Omental fat pad (tissue), 4 donors: ENCODE results near the gene OR10H5. TPM values are rescaled to one million over a fixed set of nuclear protein-coding genes. Genes with fewer than 3 reads are reported as not detected.
"Not testable (repeated sequence)": the region's sequence is repeated elsewhere in the genome, so short reads cannot be mapped to it uniquely, and the experiment has no call there.

Experiments
- ATAC-seq: fragments of 150-250 bp; one replicate; pipeline ENCODE4 v1.9.1; 2016; ENCODE audit warnings: mild to moderate bottlenecking, moderate library complexity; ENCODE audit not compliant: low FRiP score
- DNase-seq: peaks from one replicate; pipeline ENCODE4 v3.0.0-alpha.2; 2019; ENCODE audit warnings: low spot score
- CTCF ChIP-seq, 3 donors: fragments of 450-650 bp; IDR thresholded peaks; one replicate each; pipeline ENCODE4 v1.5.1; 2016 to 2017; ENCODE audit warnings: antibody characterized with exemption in 3 of 3, mild to moderate bottlenecking in 3 of 3, moderate library complexity in 2 of 3
- total RNA-seq, 4 donors: library from RNA; depleted of rRNA; stranded (reverse); fragments of >200 nt; gene quantifications; one replicate each; pipeline ENCODE4 v1.1.0, GENCODE V29; 2016

Gene OR10H5
- total RNA-seq, 4 donors from 2014 or later, result not detected

DNA sequence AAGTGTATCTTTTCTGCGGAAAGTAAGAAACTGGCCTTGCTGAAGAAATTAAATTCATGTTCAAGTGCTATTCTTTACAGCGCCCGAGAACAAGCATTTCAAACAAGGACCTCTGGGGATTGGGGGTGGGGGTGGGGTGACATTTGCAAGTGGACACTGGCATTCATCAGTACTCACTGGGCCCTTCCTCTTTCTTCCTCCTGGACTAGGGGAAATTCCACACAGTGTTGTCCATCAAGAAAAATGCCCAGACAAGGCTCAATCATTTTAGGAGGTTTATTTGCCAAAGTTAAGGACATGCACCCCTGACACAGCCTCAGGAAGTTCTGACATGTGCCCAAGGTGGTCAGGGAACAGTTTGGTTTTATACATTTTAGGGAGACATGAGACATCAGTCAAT lies 50.9 kb downstream of the OR10H5 start:
- no peak for DNase-seq
- ATAC-seq, result no peak
- TF ChIP-seq CTCF (IDR thresholded peaks at IDR 0.05), result no peak

DNA sequence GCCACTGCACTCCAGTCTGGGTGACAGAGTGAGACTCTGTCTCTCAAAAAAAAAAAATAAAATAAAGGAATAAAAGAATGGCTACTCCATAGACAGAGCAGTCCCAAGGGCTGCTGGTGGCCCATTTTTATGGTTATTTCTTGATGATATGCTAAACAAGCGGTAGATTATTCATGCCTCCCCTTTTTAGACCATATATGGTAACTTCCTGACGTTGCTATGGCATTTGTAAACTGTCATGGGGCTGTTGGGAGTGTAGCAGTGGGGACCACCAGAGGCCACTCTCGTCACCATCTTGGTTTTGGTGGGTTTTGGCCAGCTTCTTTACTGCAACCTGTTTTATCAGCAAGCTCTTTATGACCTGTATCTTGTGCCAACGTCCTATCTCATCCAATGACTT lies 52.4 kb downstream of the OR10H5 start:
- DNase-seq, ATAC-seq: not testable (repeated sequence)

DNA sequence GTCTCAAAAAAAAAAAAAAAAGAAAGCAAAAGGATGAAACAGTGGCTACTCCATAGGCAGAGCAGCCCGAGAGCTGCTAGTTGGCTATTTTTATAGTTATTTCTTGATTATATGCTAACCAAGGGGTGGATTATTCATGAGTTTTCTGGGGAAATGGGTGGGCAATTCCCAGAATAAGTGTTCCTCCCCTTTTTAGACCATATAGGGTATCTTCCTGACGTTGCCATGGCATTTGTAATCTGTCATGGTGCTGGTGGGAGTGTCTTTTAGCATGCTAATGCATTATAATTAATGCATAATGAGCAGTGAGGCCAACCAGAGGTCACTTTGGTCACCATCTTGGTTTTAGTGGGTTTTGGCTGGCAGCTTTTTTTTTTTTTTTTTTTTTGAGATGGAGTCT lies 53.4 kb downstream of the OR10H5 start:
- DNase-seq (no peak), ATAC-seq (no peak)
- TF ChIP-seq CTCF (IDR thresholded peaks at IDR 0.05), result no peak

DNA sequence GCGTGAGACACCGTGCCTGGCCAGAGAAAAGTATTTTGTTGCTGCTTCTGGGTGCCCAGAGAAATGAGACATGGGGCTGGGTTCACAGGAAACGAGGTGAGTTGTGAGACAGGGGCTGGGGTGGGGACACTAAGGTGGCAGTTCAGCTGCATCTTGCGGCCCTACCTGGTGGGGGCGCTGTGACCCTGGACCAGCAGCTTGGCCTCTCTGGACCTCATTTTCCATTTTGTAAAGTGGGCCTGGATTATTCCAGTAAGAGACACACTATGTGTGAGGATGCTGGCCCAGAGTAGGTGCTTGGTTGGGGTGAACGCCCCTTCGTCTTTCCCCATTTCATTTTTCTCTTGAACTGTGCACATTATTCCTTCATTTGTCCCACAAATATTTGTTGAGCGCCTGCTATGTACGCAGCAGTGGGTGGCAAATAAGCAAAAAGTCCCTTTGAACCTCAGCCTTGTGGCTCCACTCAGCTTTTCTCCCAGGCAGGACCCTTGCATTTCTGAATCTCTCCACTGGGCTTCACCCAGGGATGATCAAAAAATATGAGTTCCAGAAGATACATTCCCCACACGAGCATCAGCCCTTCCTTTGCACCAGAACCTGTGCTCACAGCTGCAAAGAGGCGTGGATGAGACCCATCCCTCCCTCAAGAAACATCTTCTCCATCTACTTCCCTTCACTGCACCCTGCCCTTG lies 54.6 kb downstream of the OR10H5 start:
- DNase-seq (no peak), ATAC-seq (no peak)
- no peak for TF ChIP-seq CTCF (IDR thresholded peaks at IDR 0.05)

- no peak for TF ChIP-seq CTCF (IDR thresholded peaks at IDR 0.05)
- ATAC-seq (no peak), DNase-seq (no peak)
Measured at GRCh38 chr19:15843203-15843893, 55.9 kb downstream of the OR10H5 start.

GRCh38 chr19:15843894-15844222 lies 56.4 kb downstream of the OR10H5 start:
- not testable (repeated sequence) for DNase-seq, ATAC-seq

DNA sequence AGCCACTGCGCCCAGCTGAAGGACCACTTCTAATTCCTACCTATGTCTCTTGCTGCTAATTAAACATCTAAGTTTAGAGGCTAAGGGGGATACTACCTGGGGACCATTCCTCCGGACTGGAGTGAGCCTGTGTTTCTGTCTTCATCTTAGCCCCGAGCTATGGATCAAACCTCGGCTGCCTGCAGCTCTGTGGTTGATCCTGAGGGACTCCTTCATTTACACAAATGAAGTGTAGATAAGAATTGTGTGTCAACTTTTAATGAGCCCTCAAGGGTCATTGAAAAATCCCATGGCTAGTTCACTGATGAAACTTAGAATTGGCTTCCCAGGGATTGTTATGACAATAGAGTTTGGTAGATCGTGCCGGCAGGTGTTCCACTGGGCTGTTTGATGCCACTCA lies 59.5 kb downstream of the OR10H5 start:
- no peak for DNase-seq
- no peak for ATAC-seq
- TF ChIP-seq CTCF (IDR thresholded peaks at IDR 0.05), result no peak

DNA sequence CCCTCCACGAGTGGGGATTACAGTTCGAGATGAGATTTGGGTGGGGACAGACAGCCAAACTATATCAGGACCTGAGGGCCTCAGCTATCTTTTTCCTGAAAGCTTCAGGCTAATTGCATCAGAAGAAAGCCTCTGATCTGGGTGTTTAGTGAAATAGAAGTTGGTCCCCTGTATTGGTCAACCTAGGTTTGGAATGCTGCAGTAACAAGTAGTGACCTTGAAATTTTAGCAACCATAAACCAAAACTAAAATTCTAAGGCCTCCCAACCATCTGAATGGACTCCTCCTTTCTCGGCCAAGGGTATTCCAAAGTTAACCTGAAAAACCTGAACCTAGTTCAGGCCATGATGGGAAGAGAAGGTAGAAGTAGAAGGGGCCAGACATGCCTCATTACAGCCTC lies 62.9 kb downstream of the OR10H5 start:
- ATAC-seq (no peak), DNase-seq (no peak)
- TF ChIP-seq CTCF (IDR thresholded peaks at IDR 0.05), result no peak
